GM21526 (cell line): ENCODE measurements around the gene KREMEN1.
"Not testable (repeated sequence)": the region's sequence is repeated elsewhere in the genome, so short reads cannot be mapped to it uniquely, and the experiment has no call there.

Source experiments
- ATAC-seq: cut with Tn5 transposase; IDR thresholded peaks from one replicate; pipeline ENCODE4 v1.9.1; 2021; ENCODE audit warnings: moderate library complexity; ENCODE audit not compliant: unreplicated experiment, low FRiP score

Gene KREMEN1

GRCh38 chr22:29072979-29073617 lies at the start of gene KREMEN1:
Gene KREMEN1 (plus strand): TSS chr22:29073035. CDS start chr22:29073131, 96 bp downstream.
- no peak for ATAC-seq

GRCh38 chr22:29023172-29023796 lies 49.6 kb upstream of the KREMEN1 start:
- ATAC-seq: no peak

GRCh38 chr22:29026579-29026978 lies 46.3 kb upstream of the KREMEN1 start:
- no peak for ATAC-seq

- no peak for ATAC-seq
Measured at GRCh38 chr22:29028468-29028867, 44.4 kb upstream of the KREMEN1 start.

GRCh38 chr22:29029202-29030000 lies 43.4 kb upstream of the KREMEN1 start:
- ATAC-seq: no peak

GRCh38 chr22:29030016-29030617 lies 42.7 kb upstream of the KREMEN1 start:
- ATAC-seq: no peak

- no peak for ATAC-seq
Measured at GRCh38 chr22:29030618-29031226, 42.1 kb upstream of the KREMEN1 start.

GRCh38 chr22:29031227-29032011 lies 41.4 kb upstream of the KREMEN1 start:
- ATAC-seq: no peak

- ATAC-seq: no peak
Measured at GRCh38 chr22:29032014-29032475, 40.8 kb upstream of the KREMEN1 start.

GRCh38 chr22:29032584-29032983 lies 40.3 kb upstream of the KREMEN1 start:
- no peak for ATAC-seq

- ATAC-seq: no peak
Measured at GRCh38 chr22:29037340-29037932, 35.4 kb upstream of the KREMEN1 start.

- no peak for ATAC-seq
Measured at GRCh38 chr22:29039148-29039547, 33.7 kb upstream of the KREMEN1 start.

- not testable (repeated sequence) for ATAC-seq
Measured at GRCh38 chr22:29039684-29040083, 33.2 kb upstream of the KREMEN1 start.

GRCh38 chr22:29040385-29041275 lies 32.2 kb upstream of the KREMEN1 start:
- ATAC-seq: no peak

GRCh38 chr22:29041408-29041807 lies 31.4 kb upstream of the KREMEN1 start:
- no peak for ATAC-seq

GRCh38 chr22:29043906-29044575 lies 28.8 kb upstream of the KREMEN1 start:
- ATAC-seq: no peak

GRCh38 chr22:29044657-29045176 lies 28.1 kb upstream of the KREMEN1 start:
- no peak for ATAC-seq
